ENCODE results near the gene ABCC9.
A peak's percentile ranks its signal among the peaks of the same experiment; 100 is the strongest.

DNA sequence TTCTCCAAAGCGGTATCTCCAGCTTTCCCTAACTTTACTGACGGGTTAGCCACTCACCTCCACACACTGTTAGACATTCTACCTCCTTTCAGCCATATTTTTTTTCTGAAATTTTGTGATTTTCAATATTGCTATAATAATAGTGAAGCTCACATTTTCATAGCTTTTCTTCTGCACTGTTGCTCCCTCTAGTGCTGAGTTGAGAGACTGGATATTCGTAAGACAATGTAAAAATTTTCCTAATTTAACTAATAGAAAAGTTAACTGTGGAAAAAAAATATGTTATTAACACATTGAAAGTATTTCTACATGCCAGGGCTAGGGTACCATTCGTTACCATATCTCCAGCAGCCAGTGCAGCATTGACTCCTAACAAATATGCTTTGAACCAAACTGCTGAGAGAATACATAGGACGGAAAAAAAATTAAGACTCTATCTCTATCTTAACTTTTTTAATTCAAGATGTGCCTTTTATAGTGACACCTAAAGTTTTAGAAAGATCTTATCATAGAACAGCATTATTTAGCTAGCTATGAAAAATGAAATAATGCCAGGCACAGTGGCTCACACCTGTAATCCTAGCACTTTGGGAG is 48.7 kb upstream of the ABCC9 start:
- TF ChIP-seq, protein P1, sequence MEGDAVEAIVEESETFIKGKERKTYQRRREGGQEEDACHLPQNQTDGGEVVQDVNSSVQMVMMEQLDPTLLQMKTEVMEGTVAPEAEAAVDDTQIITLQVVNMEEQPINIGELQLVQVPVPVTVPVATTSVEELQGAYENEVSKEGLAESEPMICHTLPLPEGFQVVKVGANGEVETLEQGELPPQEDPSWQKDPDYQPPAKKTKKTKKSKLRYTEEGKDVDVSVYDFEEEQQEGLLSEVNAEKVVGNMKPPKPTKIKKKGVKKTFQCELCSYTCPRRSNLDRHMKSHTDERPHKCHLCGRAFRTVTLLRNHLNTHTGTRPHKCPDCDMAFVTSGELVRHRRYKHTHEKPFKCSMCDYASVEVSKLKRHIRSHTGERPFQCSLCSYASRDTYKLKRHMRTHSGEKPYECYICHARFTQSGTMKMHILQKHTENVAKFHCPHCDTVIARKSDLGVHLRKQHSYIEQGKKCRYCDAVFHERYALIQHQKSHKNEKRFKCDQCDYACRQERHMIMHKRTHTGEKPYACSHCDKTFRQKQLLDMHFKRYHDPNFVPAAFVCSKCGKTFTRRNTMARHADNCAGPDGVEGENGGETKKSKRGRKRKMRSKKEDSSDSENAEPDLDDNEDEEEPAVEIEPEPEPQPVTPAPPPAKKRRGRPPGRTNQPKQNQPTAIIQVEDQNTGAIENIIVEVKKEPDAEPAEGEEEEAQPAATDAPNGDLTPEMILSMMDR (IDR thresholded peaks at IDR 0.05 in 4 of 5, conservative IDR thresholded peaks at IDR 0.05 in 1 of 5): peak; percentile 19 to 57 (median 52)
- no peak for TF ChIP-seq POLR2A (IDR thresholded peaks at IDR 0.05)
